DMS114 treated with DMSO at 0.1 percent for 48 hours (cell line): ENCODE results near the gene GNG7.
"Not testable (repeated sequence)": the region's sequence is repeated elsewhere in the genome, so short reads cannot be mapped to it uniquely, and the experiment has no call there.

ENCODE experiments used
- DNase-seq: peaks from one replicate; lab custom pipeline; 2025; ENCODE audit not compliant: unreplicated experiment; lab: John Stamatoyannopoulos, UW

GNG7 gene

GRCh38 chr19:2625434-2625833 lies 77.1 kb downstream of the GNG7 start:
- no peak for DNase-seq

- DNase-seq = no peak
Measured at GRCh38 chr19:2624537-2625091, 77.9 kb downstream of the GNG7 start.

GRCh38 chr19:2623798-2624197 lies 78.7 kb downstream of the GNG7 start:
- DNase-seq = no peak

- not testable (repeated sequence) for DNase-seq
Measured at GRCh38 chr19:2622371-2622961, 80.0 kb downstream of the GNG7 start.

- DNase-seq = no peak
Measured at GRCh38 chr19:2619076-2619475, 83.4 kb downstream of the GNG7 start.

GRCh38 chr19:2618611-2619010 lies 83.9 kb downstream of the GNG7 start:
- DNase-seq = no peak

- no peak for DNase-seq
Measured at GRCh38 chr19:2617393-2618165, 84.9 kb downstream of the GNG7 start.

- no peak for DNase-seq
Measured at GRCh38 chr19:2616741-2617392, 85.6 kb downstream of the GNG7 start.

- DNase-seq = no peak
Measured at GRCh38 chr19:2615782-2616181, 86.7 kb downstream of the GNG7 start.

- no peak for DNase-seq
Measured at GRCh38 chr19:2613507-2614295, 88.8 kb downstream of the GNG7 start.

GRCh38 chr19:2612619-2613249 lies 89.8 kb downstream of the GNG7 start:
- DNase-seq = no peak

GRCh38 chr19:2611483-2612464 lies 90.7 kb downstream of the GNG7 start:
- DNase-seq = no peak

GRCh38 chr19:2610637-2611482 lies 91.6 kb downstream of the GNG7 start:
- DNase-seq = peak; percentile 49

- no peak for DNase-seq
Measured at GRCh38 chr19:2609389-2610116, 92.9 kb downstream of the GNG7 start.

GRCh38 chr19:2609034-2609388 lies 93.5 kb downstream of the GNG7 start:
- not testable (repeated sequence) for DNase-seq

- no peak for DNase-seq
Measured at GRCh38 chr19:2608602-2608922, 93.9 kb downstream of the GNG7 start.

GRCh38 chr19:2607712-2608601 lies 94.5 kb downstream of the GNG7 start:
- no peak for DNase-seq
